RWPE2 (cell line): ENCODE data around the gene ZNF35.

Experiments
- ATAC-seq: fragments of 200-7000 bp; cut with Tn5 transposase; 3 replicates; pipeline ENCODE4 v1.9.1; 2021; ENCODE audit warnings: low read depth
- DNase-seq: peaks from one replicate; pipeline ENCODE4 v3.0.0-alpha.2; 2020; ENCODE audit warnings: low spot score
- H3K27ac ChIP-seq: fragments of 450-650 bp; 2 replicates; pipeline ENCODE4 v1.5.1; 2017; ENCODE audit warnings: mild to moderate bottlenecking; ENCODE audit not compliant: poor library complexity, severe bottlenecking
- H3K27me3 ChIP-seq: fragments of 250-450 bp; sonication (Bioruptor Pico); 2 replicates; pipeline ENCODE4 v1.5.1; 2021; ENCODE audit warnings: mild to moderate bottlenecking, moderate library complexity; ENCODE audit not compliant: insufficient read depth, poor library complexity, severe bottlenecking
- H3K36me3 ChIP-seq: fragments of 250-450 bp; sonication (Bioruptor Pico); 2 replicates; pipeline ENCODE4 v1.5.1; 2020; ENCODE audit warnings: low read depth, mild to moderate bottlenecking, moderate library complexity
- H3K4me1 ChIP-seq: fragments of 250-450 bp; sonication (Bioruptor Pico); 2 replicates; pipeline ENCODE4 v1.5.1; 2021; ENCODE audit warnings: mild to moderate bottlenecking, moderate library complexity; ENCODE audit not compliant: insufficient read depth, poor library complexity, severe bottlenecking
- H3K4me3 ChIP-seq: fragments of 250-450 bp; sonication (Bioruptor Pico); 2 replicates; pipeline ENCODE4 v1.5.1; 2021; ENCODE audit warnings: mild to moderate bottlenecking, moderate library complexity; ENCODE audit not compliant: severe bottlenecking
- H3K9me3 ChIP-seq: fragments of 250-450 bp; sonication (Bioruptor Pico); 2 replicates; pipeline ENCODE4 v1.5.1; 2021; ENCODE audit warnings: mild to moderate bottlenecking, moderate library complexity; ENCODE audit not compliant: severe bottlenecking
- CTCF ChIP-seq: fragments of 450-650 bp; IDR thresholded peaks from one replicate; pipeline ENCODE4 v1.5.1; 2017; ENCODE audit warnings: mild to moderate bottlenecking, moderate library complexity; ENCODE audit not compliant: poor library complexity, severe bottlenecking

The ZNF35 gene

DNA sequence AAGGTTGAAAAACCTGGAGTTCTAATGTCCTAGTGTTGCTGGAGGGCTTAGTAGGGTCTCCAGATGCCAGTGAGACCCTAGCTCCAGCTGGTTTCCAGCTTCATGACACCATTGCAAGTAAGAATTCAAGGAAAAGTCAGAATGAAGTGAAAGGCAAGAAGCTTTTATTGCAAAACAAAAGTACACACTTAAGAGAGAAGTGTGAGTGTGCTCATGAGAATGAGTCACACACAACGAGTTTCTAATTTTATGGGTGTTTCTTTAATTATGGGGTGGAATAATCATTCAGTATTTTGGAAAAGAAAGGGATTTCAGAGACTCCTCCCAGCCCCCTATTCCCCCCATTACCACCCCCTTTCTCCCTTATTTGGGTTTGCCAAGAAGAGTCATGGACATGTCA, 39.4 kb downstream of the ZNF35 start:
- Histone ChIP-seq H3K9me3 (peaks cover 2% of the 10 kb centered on the region), H3K27me3 (no peaks in the 10 kb centered on the region), H3K27ac (no peak overlapping the region), H3K4me1 (peaks cover 3% of the 10 kb centered on the region), H3K4me3 (no peak overlapping the region), H3K36me3 (no peaks in the 10 kb centered on the region; the same call in 1 of the 2 replicates)
- no peak for TF ChIP-seq CTCF
- DNase-seq (no peak), ATAC-seq (no peak)
